ENCODE results near the gene PRTN3.

DNA sequence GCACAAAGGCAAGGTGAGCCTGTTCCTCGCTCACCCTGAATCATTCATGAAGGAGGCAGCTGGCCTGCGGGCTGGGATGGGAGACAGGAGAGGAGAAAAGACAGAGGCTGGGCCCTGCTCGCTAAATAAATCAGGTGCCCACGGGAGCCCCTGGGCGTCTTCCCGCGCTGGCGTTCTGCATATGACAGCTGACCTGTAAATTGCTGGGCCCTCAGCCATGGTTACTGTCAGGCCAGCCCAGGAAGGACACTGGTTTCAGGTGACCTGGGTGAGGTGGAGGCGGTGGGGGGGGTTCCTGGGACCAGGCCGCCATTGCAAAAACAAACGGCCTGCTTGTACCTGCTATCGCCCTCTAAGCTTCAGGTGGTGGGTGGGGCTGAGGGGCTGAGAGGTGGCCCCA lies 47.0 kb upstream of the PRTN3 start:
- TF ChIP-seq, protein P1, sequence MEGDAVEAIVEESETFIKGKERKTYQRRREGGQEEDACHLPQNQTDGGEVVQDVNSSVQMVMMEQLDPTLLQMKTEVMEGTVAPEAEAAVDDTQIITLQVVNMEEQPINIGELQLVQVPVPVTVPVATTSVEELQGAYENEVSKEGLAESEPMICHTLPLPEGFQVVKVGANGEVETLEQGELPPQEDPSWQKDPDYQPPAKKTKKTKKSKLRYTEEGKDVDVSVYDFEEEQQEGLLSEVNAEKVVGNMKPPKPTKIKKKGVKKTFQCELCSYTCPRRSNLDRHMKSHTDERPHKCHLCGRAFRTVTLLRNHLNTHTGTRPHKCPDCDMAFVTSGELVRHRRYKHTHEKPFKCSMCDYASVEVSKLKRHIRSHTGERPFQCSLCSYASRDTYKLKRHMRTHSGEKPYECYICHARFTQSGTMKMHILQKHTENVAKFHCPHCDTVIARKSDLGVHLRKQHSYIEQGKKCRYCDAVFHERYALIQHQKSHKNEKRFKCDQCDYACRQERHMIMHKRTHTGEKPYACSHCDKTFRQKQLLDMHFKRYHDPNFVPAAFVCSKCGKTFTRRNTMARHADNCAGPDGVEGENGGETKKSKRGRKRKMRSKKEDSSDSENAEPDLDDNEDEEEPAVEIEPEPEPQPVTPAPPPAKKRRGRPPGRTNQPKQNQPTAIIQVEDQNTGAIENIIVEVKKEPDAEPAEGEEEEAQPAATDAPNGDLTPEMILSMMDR (IDR thresholded peaks at IDR 0.05 in 2 of 3, conservative IDR thresholded peaks at IDR 0.05 in 1 of 3; ENCODE audit: borderline replicate concordance in 1 of 3, insufficient read depth in 1 of 3, low read depth in 2 of 3, low read length in 2 of 3): no peak
- no peak for TF ChIP-seq JUND (IDR thresholded peaks at IDR 0.05)
- TF ChIP-seq CEBPB (IDR thresholded peaks at IDR 0.05; ENCODE audit: low read depth): no peak
- TF ChIP-seq, protein P2, sequence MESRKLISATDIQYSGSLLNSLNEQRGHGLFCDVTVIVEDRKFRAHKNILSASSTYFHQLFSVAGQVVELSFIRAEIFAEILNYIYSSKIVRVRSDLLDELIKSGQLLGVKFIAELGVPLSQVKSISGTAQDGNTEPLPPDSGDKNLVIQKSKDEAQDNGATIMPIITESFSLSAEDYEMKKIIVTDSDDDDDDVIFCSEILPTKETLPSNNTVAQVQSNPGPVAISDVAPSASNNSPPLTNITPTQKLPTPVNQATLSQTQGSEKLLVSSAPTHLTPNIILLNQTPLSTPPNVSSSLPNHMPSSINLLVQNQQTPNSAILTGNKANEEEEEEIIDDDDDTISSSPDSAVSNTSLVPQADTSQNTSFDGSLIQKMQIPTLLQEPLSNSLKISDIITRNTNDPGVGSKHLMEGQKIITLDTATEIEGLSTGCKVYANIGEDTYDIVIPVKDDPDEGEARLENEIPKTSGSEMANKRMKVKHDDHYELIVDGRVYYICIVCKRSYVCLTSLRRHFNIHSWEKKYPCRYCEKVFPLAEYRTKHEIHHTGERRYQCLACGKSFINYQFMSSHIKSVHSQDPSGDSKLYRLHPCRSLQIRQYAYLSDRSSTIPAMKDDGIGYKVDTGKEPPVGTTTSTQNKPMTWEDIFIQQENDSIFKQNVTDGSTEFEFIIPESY (IDR thresholded peaks at IDR 0.05; ENCODE audit: extremely low read depth, insufficient replicate concordance, low read length): no peak
- no peak for TF ChIP-seq POLR2A (IDR thresholded peaks at IDR 0.05; ENCODE audit: borderline replicate concordance, extremely low read depth, insufficient read depth, insufficient read length)
- TF ChIP-seq RAD21 (IDR thresholded peaks at IDR 0.05; ENCODE audit: low read depth): no peak
- TF ChIP-seq EZH2 (IDR thresholded peaks at IDR 0.05): no peak

Measured in HCT116 (cell line).